ENCODE measurements around the gene SMG5.
"Not testable (repeated sequence)": the region's sequence is repeated elsewhere in the genome, so short reads cannot be mapped to it uniquely, and the experiment has no call there.

The SMG5 gene

GRCh38 chr1:156241311-156241811, 41.3 kb downstream of the SMG5 start:
- DNase-seq = no peak

- DNase-seq = no peak
Observed at GRCh38 chr1:156238248-156238647, 44.4 kb downstream of the SMG5 start.

GRCh38 chr1:156236164-156236563, 46.5 kb downstream of the SMG5 start:
- DNase-seq = no peak

GRCh38 chr1:156233426-156234127, 49.0 kb downstream of the SMG5 start:
- no peak for DNase-seq

- no peak for DNase-seq
Observed at GRCh38 chr1:156232201-156232894, 50.3 kb downstream of the SMG5 start.

- no peak for DNase-seq
Observed at GRCh38 chr1:156230473-156230837, 52.2 kb downstream of the SMG5 start.

GRCh38 chr1:156229809-156230472, 52.7 kb downstream of the SMG5 start:
- no peak for DNase-seq

GRCh38 chr1:156228501-156228900, 54.1 kb downstream of the SMG5 start:
- no peak for DNase-seq

GRCh38 chr1:156226782-156227181, 55.8 kb downstream of the SMG5 start:
- DNase-seq = no peak

- DNase-seq = no peak
Observed at GRCh38 chr1:156226116-156226538, 56.5 kb downstream of the SMG5 start.

- DNase-seq = no peak
Observed at GRCh38 chr1:156225677-156226014, 57.0 kb downstream of the SMG5 start.

GRCh38 chr1:156221986-156222692, 60.5 kb downstream of the SMG5 start:
- DNase-seq = no peak

GRCh38 chr1:156220226-156220625, 62.4 kb downstream of the SMG5 start:
- DNase-seq = no peak

GRCh38 chr1:156217871-156218270, 64.8 kb downstream of the SMG5 start:
- no peak for DNase-seq

GRCh38 chr1:156216361-156217086, 66.1 kb downstream of the SMG5 start:
- DNase-seq = not testable (repeated sequence)

GRCh38 chr1:156214024-156214748, 68.4 kb downstream of the SMG5 start:
- no peak for DNase-seq

- no peak for DNase-seq
Observed at GRCh38 chr1:156213644-156213966, 69.0 kb downstream of the SMG5 start.

- peak; percentile 95 for DNase-seq
Observed at GRCh38 chr1:156212833-156213643, 69.6 kb downstream of the SMG5 start, which contains the start of gene PMF1. Gene PMF1 (plus strand): TSS chr1:156213007. CDS start chr1:156213016, 9 bp downstream.

- no peak for DNase-seq
Observed at GRCh38 chr1:156212130-156212529, 70.5 kb downstream of the SMG5 start.

GRCh38 chr1:156211243-156211642, 71.4 kb downstream of the SMG5 start:
- DNase-seq = no peak

- DNase-seq = no peak
Observed at GRCh38 chr1:156204686-156205085, 77.9 kb downstream of the SMG5 start.

Measured in stimulated activated CD4-positive, alpha-beta T cell treated with anti-CD3 and anti-CD28 coated beads, Interleukin-12 subunit alpha, Interleukin-12 subunit beta, amount 100 ng/mL, for 4 hours (primary cell).